Activated T-cell treated with anti-CD3 and anti-CD28 coated beads, Interleukin-2, amount 50 U/mL, for 1 hour (primary cell): ENCODE results near the gene PRRX2.
A peak's percentile ranks its signal among the peaks of the same experiment; 100 is the strongest.

ENCODE experiments used
- DNase-seq: peaks from one replicate; pipeline ENCODE4 v3.0.0-alpha.2; 2020

Gene PRRX2

GRCh38 chr9:129637102-129637501 lies 28.3 kb upstream of the PRRX2 start:
- no peak for DNase-seq

DNA sequence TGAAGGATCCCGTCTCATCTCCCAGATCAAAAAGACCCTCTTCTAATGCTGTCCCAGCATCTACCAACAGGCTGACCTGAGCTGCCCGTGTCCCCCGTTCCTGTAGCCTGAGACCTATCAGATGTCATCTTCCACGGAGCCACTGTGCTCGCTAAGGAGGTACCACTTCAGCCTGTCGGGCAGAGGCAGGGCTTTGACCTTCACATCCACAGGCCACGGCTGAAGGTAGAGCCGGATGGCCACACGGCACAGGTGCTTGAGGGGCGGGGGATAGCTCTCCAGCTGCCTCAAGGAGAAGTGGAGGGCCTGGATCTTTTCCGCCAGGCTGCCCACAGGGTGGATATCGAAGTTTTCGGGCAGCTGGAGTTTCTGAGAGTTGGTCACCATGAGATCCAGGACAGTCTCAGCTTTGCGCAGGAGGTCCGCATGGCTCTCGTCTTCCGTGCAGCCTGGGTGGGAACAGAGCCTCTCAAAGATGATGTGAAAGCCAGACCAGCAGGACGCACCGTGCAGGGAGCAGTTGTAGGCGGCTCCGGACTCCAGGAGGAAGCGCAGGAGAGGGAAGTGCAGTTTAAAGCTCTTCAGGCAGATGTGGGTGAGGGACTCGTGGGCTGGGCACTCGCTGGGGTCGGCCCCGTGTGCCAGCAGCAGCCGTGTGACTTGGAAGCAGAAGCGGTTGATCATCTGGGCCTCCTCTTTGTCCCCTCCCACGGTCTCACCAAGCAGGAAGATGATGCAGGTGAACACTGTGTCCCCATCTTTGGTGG lies 27.6 kb upstream of the PRRX2 start:
- no peak for DNase-seq

DNA sequence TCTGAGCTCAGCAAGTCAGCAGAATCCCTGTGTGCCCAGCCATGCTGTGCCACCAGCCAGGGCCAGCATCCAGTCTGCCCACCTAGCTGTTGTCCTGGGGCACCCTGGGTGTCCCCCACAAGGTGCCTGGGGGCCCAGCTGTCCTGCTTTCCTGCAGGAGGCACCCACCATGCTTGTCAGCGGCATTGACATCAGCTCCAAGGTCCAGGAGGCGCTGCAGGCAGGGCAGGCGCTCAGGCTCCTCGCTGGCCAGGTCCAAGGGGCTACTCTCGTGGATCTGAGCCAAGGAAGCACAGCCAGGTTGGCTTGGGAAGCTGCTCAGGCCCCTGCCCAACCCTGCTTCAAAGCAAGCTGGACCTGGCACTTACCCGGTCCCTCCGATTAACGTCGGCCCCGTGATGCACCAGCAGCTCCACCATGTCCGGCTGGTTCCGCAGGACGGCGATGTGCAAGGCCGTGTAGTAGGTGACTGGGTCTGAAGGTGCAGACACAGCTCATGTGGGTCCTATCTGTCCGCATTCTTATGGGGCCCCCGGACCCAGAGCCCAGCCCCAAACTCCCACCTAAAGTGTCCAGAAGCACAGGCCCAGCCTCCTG lies 26.3 kb upstream of the PRRX2 start:
- no peak for DNase-seq

DNA sequence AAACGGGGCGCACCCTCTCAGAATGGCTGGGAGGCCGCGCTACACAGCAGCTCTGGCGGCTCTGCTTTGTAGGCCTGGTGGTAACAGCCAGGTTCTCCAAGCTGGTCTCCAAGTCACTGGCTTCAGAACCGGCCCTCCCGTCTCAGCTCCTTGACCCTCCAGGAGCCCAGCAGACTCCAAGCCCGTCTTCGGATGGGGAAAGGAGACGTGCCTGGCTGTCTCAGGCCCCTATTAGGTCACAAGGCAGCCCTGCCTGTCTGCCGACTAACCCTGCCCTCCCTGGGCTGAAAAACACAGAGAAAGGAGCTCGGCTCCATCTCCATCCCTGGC lies 25.7 kb upstream of the PRRX2 start:
- no peak for DNase-seq

DNA sequence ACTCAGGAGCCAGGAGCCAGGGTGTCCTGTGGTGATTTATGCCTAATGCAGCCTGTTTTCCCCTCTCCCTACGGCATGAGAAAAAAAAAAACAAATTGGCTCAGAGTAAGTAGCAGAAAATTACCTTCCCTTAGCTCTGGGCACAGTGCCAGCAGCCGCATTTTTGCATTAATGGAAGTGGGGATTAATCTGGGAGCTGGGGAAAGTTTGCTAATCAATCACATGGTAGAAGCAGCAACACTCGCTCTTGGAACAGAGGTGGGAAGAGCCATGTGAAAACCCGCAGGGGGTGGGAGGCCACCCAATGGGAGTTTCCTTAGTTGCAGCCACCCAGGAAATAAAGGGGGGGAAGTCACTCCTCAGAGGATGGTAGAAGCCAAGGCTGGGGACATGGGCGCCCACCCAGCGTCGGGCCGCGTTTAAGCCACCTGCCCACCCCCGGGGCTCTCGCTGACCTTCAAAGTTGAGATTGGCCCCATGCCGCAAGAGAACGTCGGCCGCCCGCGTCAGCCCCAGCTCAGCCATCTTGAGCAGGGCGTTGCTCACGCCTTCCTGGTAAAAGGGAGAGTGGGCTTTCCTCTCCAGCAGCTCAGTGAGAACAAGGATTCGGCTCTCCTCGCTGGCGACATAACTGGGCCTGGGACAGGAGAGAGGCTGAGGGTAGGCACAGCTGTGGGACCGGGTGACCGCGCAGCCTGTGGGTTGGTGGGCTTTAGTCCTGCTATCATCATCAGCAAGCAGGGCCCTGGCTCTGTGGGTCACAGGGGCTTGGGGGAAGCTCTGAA lies 25.2 kb upstream of the PRRX2 start:
- DNase-seq = no peak

- DNase-seq = no peak
Observed at GRCh38 chr9:129640871-129641749, 24.3 kb upstream of the PRRX2 start.

GRCh38 chr9:129641750-129642585 lies 23.5 kb upstream of the PRRX2 start, which contains the start of gene ASB6:
Gene ASB6 (minus strand): TSS chr9:129642151. CDS start chr9:129641999, 152 bp downstream.
- peak; percentile 94 for DNase-seq

- DNase-seq = no peak
Observed at GRCh38 chr9:129643706-129644105, 21.7 kb upstream of the PRRX2 start.

GRCh38 chr9:129644365-129644764 lies 21.1 kb upstream of the PRRX2 start:
- DNase-seq = no peak

DNA sequence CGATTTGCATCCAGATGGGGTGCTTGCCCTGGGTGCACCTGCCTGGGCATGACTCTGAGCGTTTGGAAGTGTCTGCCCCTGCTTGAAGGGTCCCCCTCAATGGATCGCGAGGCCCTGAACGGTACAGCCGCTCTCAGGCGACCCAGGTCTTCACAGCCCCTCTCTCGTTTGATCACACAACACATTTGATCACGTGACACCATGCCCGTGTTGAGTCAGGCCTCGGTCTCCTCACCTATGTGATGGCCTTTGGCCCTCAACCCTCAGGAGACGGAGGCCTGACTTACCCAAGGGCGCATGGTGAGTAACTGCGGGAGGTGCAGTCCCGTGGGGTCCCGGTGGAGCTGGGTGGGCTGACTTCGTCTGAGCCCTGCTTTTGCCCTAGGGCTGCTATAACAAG lies 20.5 kb upstream of the PRRX2 start:
- DNase-seq = no peak

DNA sequence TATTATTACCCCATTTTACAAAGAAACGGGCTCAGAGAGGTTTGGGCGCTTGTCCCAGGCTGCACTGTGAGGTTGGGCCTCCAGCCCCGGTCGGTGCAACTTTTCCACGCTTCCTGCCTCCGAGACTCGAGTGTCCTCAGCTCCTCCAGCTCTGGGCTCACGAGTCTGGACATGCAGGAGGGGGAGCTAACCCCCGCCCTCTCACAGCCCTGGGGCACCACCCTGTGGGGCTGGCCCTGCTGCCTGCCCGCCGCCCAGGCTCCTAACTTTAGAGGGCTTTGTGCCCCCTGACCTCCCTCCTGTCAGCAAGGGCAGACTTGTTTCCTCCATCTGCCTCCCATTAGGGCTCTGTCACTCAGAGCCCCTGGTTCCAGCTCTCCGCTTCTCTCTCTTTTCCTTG lies 19.2 kb upstream of the PRRX2 start:
- DNase-seq = no peak

DNA sequence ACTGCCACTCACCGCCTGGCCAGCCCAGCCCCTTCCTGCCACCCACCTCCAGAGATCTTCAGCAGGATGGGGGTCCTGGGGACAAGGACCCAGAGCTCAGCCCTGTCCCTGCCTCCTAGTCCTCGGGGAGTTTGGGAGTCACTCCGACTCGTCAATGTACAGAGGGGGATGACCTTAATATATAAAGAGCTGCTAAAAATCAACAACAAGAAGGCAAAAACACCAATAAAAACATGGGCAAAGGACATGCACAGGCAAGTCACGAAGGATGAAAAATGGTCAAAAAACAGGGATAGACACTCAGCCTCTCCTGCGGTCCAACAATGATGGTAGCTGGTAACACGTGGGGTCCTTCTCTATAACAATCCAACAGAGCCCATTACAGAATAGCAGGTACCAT lies 18.8 kb upstream of the PRRX2 start:
- no peak for DNase-seq

DNA sequence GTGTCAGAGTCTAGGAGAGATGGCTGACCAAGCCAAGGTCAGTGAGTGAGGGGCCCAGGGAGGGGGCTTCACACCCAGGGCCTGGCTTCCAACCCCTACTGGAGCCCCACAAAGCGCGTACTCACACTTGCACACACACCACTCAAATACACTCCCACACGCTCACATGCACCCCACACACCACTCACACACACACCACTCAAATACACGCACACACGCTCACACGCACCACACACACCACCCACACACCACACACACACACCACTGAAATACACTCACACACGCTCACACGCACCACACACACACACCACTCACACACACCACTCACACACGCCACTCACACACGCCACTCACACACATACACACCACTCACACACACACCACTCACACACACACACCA lies 17.8 kb upstream of the PRRX2 start:
- DNase-seq = no peak

DNA sequence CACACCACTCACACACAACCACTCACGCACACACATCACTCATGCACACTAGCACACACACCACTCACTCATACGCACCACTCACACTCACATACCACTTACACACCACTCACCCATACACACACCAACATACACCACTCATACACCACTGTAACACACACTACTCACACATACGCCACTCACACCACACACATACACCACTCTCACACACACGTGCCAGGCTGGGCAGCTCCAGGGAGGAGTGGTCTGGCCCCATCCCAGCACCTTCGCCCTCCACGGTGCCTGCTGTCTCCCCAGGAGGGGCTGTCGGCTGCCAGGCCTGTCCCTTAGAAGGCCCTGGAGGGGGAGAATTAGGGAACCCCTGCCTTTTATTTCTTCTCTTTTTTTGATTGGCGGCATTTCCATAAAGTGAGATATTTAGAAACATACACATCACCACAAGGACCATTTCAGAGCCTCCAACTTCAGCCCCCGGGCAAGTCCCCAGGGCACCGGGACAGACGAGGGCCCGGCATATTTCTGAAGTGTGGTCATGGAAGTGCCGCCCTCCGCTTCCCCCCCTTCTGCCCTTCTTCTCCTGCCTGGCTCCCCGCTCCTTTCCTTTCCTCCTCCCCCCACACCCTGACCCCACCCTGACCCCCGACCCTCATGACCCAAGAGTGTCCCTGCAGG lies 17.2 kb upstream of the PRRX2 start:
- no peak for DNase-seq

DNA sequence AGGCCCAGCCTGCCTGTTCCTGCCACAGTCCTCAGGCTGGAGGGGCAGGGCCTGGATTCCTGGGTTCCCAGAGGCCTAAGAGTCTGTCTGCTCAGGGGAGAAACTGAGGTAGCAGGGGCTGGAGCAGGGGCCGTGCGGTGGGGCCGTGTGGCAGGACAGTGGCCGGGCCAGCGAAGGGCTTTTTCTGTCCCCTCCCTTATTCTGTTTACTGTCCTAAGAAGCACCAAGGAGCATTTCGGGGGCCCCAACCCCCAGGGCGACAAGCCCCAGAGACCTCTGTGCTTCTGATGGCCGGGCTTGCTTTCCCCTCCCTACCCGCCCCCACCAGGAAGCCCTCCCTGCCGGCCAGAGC lies 16.7 kb upstream of the PRRX2 start:
- DNase-seq = no peak

GRCh38 chr9:129649726-129650679 lies 15.4 kb upstream of the PRRX2 start:
- no peak for DNase-seq

GRCh38 chr9:129650680-129651235 lies 14.7 kb upstream of the PRRX2 start:
- no peak for DNase-seq

- DNase-seq = no peak
Observed at GRCh38 chr9:129653823-129654553, 11.5 kb upstream of the PRRX2 start.

DNA sequence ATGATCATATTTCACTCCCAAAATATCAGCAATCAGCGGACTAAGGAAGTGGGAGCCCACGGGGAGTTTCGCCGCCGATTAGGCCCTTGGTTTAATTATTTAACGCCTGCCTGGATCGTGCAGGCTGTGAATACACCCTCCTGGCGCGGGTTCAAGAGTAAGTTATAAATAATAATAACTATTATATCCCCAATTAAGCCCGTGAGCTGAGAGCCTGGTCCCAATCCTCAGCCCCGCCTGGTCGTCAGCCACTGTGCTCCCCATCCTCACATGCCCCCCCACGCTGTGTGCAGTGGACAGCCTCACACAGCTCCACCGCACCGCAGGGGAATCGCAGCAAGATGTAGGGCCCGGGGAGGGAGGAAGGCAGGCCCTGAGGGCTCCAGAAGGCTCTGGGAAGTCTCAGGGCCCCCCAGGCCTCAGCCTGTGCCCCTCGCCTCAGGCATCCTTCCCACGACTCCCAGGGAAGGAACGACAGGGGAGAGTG lies 10.8 kb upstream of the PRRX2 start:
- DNase-seq = no peak
